ENCODE results near the gene LIME1. TPM values are rescaled to one million over a fixed set of nuclear protein-coding genes. Genes with fewer than 3 reads are reported as not detected.

The LIME1 gene
- polyA plus RNA-seq, 2 of the 4 experiments (the other 2 are of a cell fraction): 2.5 to 6.5 TPM

GRCh38 chr20:63755933-63756647 is 19.6 kb downstream of the LIME1 start:
- TF ChIP-seq MAX (IDR thresholded peaks at IDR 0.05): no peak
- TF ChIP-seq, protein P1, sequence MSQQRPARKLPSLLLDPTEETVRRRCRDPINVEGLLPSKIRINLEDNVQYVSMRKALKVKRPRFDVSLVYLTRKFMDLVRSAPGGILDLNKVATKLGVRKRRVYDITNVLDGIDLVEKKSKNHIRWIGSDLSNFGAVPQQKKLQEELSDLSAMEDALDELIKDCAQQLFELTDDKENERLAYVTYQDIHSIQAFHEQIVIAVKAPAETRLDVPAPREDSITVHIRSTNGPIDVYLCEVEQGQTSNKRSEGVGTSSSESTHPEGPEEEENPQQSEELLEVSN (IDR thresholded peaks at IDR 0.05; ENCODE audit: borderline replicate concordance, low read depth): no peak
- no peak for TF ChIP-seq BCL3 (IDR thresholded peaks at IDR 0.05)
- no peak for TF ChIP-seq HOXA7 (CRISPR knock-in tag; IDR thresholded peaks at IDR 0.05)
- TF ChIP-seq KDM5A (IDR thresholded peaks at IDR 0.05): no peak
- TF ChIP-seq GATA3 (IDR thresholded peaks at IDR 0.05; ENCODE audit: borderline replicate concordance): no peak
- TF ChIP-seq MYC (IDR thresholded peaks at IDR 0.05; ENCODE audit: borderline replicate concordance, low read length): no peak
- TF ChIP-seq ZC3H11A (IDR thresholded peaks at IDR 0.05): no peak
- TF ChIP-seq ZNF302 (CRISPR knock-in tag; IDR thresholded peaks at IDR 0.05): no peak
- no peak for TF ChIP-seq FOXS1 (CRISPR knock-in tag; IDR thresholded peaks at IDR 0.05)
- no peak for TF ChIP-seq HMGXB4 (CRISPR knock-in tag; IDR thresholded peaks at IDR 0.05; ENCODE audit: borderline replicate concordance)
- TF ChIP-seq PHF8 (IDR thresholded peaks at IDR 0.05; ENCODE audit: borderline replicate concordance, low read depth): no peak
- no peak for TF ChIP-seq CBX8 (IDR thresholded peaks at IDR 0.05)
- TF ChIP-seq CHD4 (IDR thresholded peaks at IDR 0.05; ENCODE audit: borderline replicate concordance): no peak
- TF ChIP-seq RNF2 (IDR thresholded peaks at IDR 0.05; ENCODE audit: borderline replicate concordance, low read depth): no peak
- TF ChIP-seq ESRRA (IDR thresholded peaks at IDR 0.05; ENCODE audit: borderline replicate concordance, low read length): no peak
- DNase-seq (ENCODE audit: low read depth in 1 of 2, low spot score in 1 of 2): no peak
- POLR2A ChIA-PET: no interaction called here
- CTCF ChIA-PET: interaction anchor here (1.1 kb wide), 1 partner anchor 45 kb away, joined by 3 read pairs; no protein-coding TSS in a partner anchor
- Histone ChIP-seq H3K4me3 (no peak overlapping the region), H3K4me1 (no peaks in the 10 kb centered on the region), H3K27ac (no peak overlapping the region), H3K4me2 (no peak overlapping the region), H3K9me3 (no peaks in the 10 kb centered on the region)
- no peak for FAIRE-seq
- 71% methylated on average over 17 of the region's 18 CpGs for WGBS (ENCODE audit: missing lambda C conversion rate)
- ATAC-seq: no peak

GRCh38 chr20:63756648-63756991 is 20.2 kb downstream of the LIME1 start:
- Histone ChIP-seq H3K4me1 (no peaks in the 10 kb centered on the region), H3K4me2 (no peak overlapping the region), H3K9me3 (no peaks in the 10 kb centered on the region), H3K27ac (no peak overlapping the region), H3K4me3 (no peak overlapping the region)
- ChIA-PET CTCF (no interaction called here), POLR2A (no interaction called here)
- DNase-seq (ENCODE audit: low read depth in 1 of 2, low spot score in 1 of 2): no peak
- no peak for FAIRE-seq
- 54% methylated on average over 8 of the region's 8 CpGs for WGBS (ENCODE audit: missing lambda C conversion rate)
- no peak for ATAC-seq
- TF ChIP-seq FOSL2 (IDR thresholded peaks at IDR 0.05): no peak
- no peak for TF ChIP-seq FOSL2 (CRISPR knock-in tag; IDR thresholded peaks at IDR 0.05)
- TF ChIP-seq EHMT2 (IDR thresholded peaks at IDR 0.05; ENCODE audit: low read depth): no peak
- TF ChIP-seq TP53 (CRISPR knock-in tag; IDR thresholded peaks at IDR 0.05): no peak
- no peak for TF ChIP-seq HMGXB4 (CRISPR knock-in tag; IDR thresholded peaks at IDR 0.05; ENCODE audit: borderline replicate concordance)
- TF ChIP-seq HOXB13 (CRISPR knock-in tag; IDR thresholded peaks at IDR 0.05; ENCODE audit: low read depth): no peak
- no peak for TF ChIP-seq CHD4 (IDR thresholded peaks at IDR 0.05; ENCODE audit: borderline replicate concordance)
- TF ChIP-seq, protein P2, sequence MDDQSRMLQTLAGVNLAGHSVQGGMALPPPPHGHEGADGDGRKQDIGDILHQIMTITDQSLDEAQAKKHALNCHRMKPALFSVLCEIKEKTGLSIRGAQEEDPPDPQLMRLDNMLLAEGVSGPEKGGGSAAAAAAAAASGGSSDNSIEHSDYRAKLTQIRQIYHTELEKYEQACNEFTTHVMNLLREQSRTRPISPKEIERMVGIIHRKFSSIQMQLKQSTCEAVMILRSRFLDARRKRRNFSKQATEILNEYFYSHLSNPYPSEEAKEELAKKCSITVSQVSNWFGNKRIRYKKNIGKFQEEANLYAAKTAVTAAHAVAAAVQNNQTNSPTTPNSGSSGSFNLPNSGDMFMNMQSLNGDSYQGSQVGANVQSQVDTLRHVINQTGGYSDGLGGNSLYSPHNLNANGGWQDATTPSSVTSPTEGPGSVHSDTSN (IDR thresholded peaks at IDR 0.05): no peak
- TF ChIP-seq CTCF (IDR thresholded peaks at IDR 0.05): no peak
- no peak for TF ChIP-seq MAX (IDR thresholded peaks at IDR 0.05)
- TF ChIP-seq JUN (IDR thresholded peaks at IDR 0.05): no peak
- TF ChIP-seq CBX8 (IDR thresholded peaks at IDR 0.05): no peak
- TF ChIP-seq HEYL (CRISPR knock-in tag; IDR thresholded peaks at IDR 0.05): no peak
- TF ChIP-seq FOXS1 (CRISPR knock-in tag; IDR thresholded peaks at IDR 0.05): no peak
- no peak for TF ChIP-seq RCOR1 (IDR thresholded peaks at IDR 0.05; ENCODE audit: low read depth, low read length)
- TF ChIP-seq CBX2 (IDR thresholded peaks at IDR 0.05; ENCODE audit: borderline replicate concordance, low read depth): no peak
- TF ChIP-seq HOXA7 (CRISPR knock-in tag; IDR thresholded peaks at IDR 0.05): no peak
- no peak for TF ChIP-seq HOXB5 (CRISPR knock-in tag; IDR thresholded peaks at IDR 0.05)
